Endothelial cell (in vitro differentiated cells): ENCODE measurements around the gene MACROD2. TPM values are rescaled to one million over a fixed set of nuclear protein-coding genes. Genes with fewer than 3 reads are reported as not detected.

Experiments used
- DNase-seq: peaks from one replicate; pipeline ENCODE4 v3.0.0; 2021; ENCODE audit warnings: low spot score
- H3K27ac Mint-ChIP-seq: one replicate; pipeline ENCODE4 v1.8.0; 2021; ENCODE audit warnings: mixed read lengths, inconsistent platforms; ENCODE audit not compliant: unreplicated experiment
- H3K27me3 Mint-ChIP-seq: one replicate; pipeline ENCODE4 v1.8.0; 2021; ENCODE audit warnings: mild to moderate bottlenecking, moderate library complexity, mixed read lengths, inconsistent platforms; ENCODE audit not compliant: unreplicated experiment
- H3K36me3 Mint-ChIP-seq: one replicate; pipeline ENCODE4 v1.8.0; 2021; ENCODE audit warnings: mild to moderate bottlenecking, low read depth, mixed read lengths, inconsistent platforms; ENCODE audit not compliant: unreplicated experiment
- H3K4me1 Mint-ChIP-seq: one replicate; pipeline ENCODE4 v1.8.0; 2021; ENCODE audit warnings: mild to moderate bottlenecking, mixed read lengths, inconsistent platforms; ENCODE audit not compliant: unreplicated experiment
- H3K4me3 Mint-ChIP-seq: one replicate; pipeline ENCODE4 v1.8.0; 2021; ENCODE audit warnings: mild to moderate bottlenecking, mixed read lengths, inconsistent platforms; ENCODE audit not compliant: unreplicated experiment
- H3K9me3 Mint-ChIP-seq: one replicate; pipeline ENCODE4 v1.8.0; 2021; ENCODE audit warnings: mixed read lengths, inconsistent platforms; ENCODE audit not compliant: unreplicated experiment
- CTCF ChIP-seq: fragments of 200-600 bp; sonication (generic); IDR thresholded peaks from one replicate; pipeline ENCODE4 v1.5.0; 2021; ENCODE audit warnings: antibody characterized with exemption; ENCODE audit not compliant: unreplicated experiment
- total RNA-seq: library from RNA; stranded (reverse); fragmentation: NEBNext Ultra II Directional; extraction: Animal tissue kit (Norgen Biotek cat#: 25700); gene quantifications from one replicate; pipeline ENCODE4 v1.2.1, GENCODE V29; 2021; ENCODE audit not compliant: unreplicated experiment

The MACROD2 gene
- total RNA-seq, 1 donor from 2014 or later = 6.4 TPM

DNA sequence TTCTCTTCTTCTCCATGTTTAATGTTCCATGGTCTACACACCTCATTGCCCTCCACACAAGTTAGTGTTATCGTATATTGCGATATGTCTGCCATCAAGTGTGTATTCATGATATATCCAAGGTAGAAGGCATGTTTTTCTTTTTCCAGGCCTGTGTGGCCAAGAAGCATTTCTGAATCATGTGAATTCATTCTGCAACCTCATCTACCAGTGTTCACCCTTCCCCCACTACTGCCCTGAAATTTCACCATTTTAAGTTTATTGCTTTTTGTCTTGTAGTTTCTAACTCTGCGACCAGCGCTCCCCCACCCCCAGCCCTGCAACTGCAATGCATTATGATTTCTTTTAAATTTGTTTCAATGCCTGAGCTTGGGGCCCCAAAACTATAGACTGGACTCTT lies 960.1 kb downstream of the MACROD2 start:
- DNase-seq = no peak
- Mint-ChIP-seq H3K9me3 (no peaks in the 10 kb centered on the region), H3K27ac (no peak overlapping the region), H3K36me3 (no peaks in the 10 kb centered on the region), H3K27me3 (no peaks in the 10 kb centered on the region), H3K4me3 (no peak overlapping the region), H3K4me1 (peaks cover 7% of the 10 kb centered on the region)
- no peak for TF ChIP-seq CTCF

- H3K36me3 Mint-ChIP-seq = no peaks in the 10 kb centered on the region
- H3K4me1 Mint-ChIP-seq = peaks cover 7% of the 10 kb centered on the region
- DNase-seq = no peak
- H3K27ac Mint-ChIP-seq = no peak overlapping the region
- H3K27me3 Mint-ChIP-seq = no peaks in the 10 kb centered on the region
- TF ChIP-seq CTCF = no peak
- H3K9me3 Mint-ChIP-seq = no peaks in the 10 kb centered on the region
- no peak overlapping the region for H3K4me3 Mint-ChIP-seq
These were observed 960.7 kb downstream of the MACROD2 start for GRCh38 chr20:14956026-14956425.

DNA sequence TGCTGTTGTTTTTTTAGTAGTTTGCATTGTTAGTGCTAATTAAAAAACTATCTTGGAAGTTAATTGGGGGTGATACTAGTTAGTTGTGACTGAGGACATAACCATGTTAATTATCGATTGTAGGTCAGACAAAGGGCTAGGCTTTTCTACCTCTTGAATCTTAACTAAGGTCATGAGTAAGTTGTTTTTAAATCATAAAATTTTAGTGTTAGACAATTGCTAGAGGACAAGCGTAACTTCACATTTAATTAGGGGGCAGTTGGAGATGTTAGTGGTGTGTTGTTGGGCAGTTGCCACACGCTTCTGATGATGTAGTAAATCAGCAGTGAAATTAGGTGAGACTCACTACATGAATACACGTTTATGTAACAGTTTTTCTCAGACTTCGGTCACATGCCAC lies 961.2 kb downstream of the MACROD2 start:
- Mint-ChIP-seq H3K4me1 (peaks cover 6% of the 10 kb centered on the region), H3K27me3 (no peaks in the 10 kb centered on the region), H3K9me3 (no peaks in the 10 kb centered on the region), H3K36me3 (no peaks in the 10 kb centered on the region), H3K4me3 (no peak overlapping the region), H3K27ac (no peak overlapping the region)
- no peak for TF ChIP-seq CTCF
- DNase-seq = no peak

- no peaks in the 10 kb centered on the region for H3K27me3 Mint-ChIP-seq
- H3K9me3 Mint-ChIP-seq = no peaks in the 10 kb centered on the region
- H3K4me3 Mint-ChIP-seq = no peak overlapping the region
- no peak for DNase-seq
- no peak overlapping the region for H3K27ac Mint-ChIP-seq
- peaks cover 2% of the 10 kb centered on the region for H3K4me1 Mint-ChIP-seq
- no peak for TF ChIP-seq CTCF
- no peaks in the 10 kb centered on the region for H3K36me3 Mint-ChIP-seq
These were observed 962.1 kb downstream of the MACROD2 start for GRCh38 chr20:14957402-14957801.

- no peak for DNase-seq
- no peaks in the 10 kb centered on the region for H3K36me3 Mint-ChIP-seq
- no peak overlapping the region for H3K27ac Mint-ChIP-seq
- H3K4me1 Mint-ChIP-seq = no peaks in the 10 kb centered on the region
- no peaks in the 10 kb centered on the region for H3K27me3 Mint-ChIP-seq
- no peak for TF ChIP-seq CTCF
- no peaks in the 10 kb centered on the region for H3K9me3 Mint-ChIP-seq
- no peak overlapping the region for H3K4me3 Mint-ChIP-seq
These were observed 963.3 kb downstream of the MACROD2 start for GRCh38 chr20:14958626-14959025.
